ENCODE results near the gene DEK.

The DEK gene

GRCh38 chr6:18293076-18293904, 29.0 kb upstream of the DEK start:
- DNase-seq (ENCODE audit: low read depth): no peak
- no peak overlapping the region for H3K4me3 ChIP-seq (ENCODE audit: low read depth, low read length)
- no peak for TF ChIP-seq CTCF (IDR thresholded peaks at IDR 0.05; ENCODE audit: insufficient read depth, low read depth, low read length, missing control alignments)

DNA sequence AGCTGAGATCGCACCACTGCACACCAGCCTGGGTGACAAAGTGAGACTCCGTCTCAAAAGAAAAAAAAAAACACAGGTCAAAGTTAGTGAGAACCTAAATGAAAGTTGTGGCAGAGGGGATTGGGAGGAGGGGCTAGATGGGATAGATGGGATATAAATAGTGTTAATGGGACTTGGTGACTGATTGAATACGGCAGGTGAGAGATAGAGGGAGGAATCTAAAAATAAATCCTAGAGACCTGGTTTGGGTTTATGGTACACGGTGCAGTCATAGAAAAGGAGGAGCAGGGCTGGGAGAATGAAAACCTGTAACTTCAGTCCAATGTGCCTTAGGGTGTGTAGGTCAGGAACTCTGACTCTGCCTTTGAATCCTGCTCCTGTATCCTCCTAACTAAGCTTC, 25.0 kb upstream of the DEK start:
- DNase-seq (ENCODE audit: low read depth): no peak
- no peak for TF ChIP-seq CTCF (IDR thresholded peaks at IDR 0.05; ENCODE audit: insufficient read depth, low read depth, low read length, missing control alignments)
- no peak overlapping the region for H3K4me3 ChIP-seq (ENCODE audit: low read depth, low read length)

DNA sequence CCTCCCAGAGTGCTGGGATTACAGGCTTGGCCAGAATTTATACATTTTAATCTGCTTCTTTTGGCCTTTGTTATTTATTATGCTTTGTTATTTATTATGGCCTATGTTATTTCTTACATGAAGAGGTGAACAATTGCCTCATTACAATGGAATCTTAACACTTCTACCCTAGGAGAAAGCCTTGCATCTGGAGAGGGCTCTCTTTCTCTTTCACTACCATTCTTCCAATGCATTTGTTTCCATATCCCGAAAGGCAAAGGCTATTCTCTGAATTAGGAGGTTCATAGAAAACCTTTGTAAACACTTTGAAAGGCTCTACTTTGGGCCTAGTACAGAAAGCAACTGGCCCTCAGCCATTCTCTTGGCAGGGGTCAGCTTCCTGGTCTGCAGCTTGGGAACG, 19.9 kb upstream of the DEK start:
- no peak overlapping the region for H3K4me3 ChIP-seq (ENCODE audit: low read depth, low read length)
- no peak for DNase-seq (ENCODE audit: low read depth)
- no peak for TF ChIP-seq CTCF (IDR thresholded peaks at IDR 0.05; ENCODE audit: insufficient read depth, low read depth, low read length, missing control alignments)

- no peak for DNase-seq (ENCODE audit: low read depth)
- no peak overlapping the region for H3K4me3 ChIP-seq (ENCODE audit: low read depth, low read length)
- no peak for TF ChIP-seq CTCF (IDR thresholded peaks at IDR 0.05; ENCODE audit: insufficient read depth, low read depth, low read length, missing control alignments)
Measured at GRCh38 chr6:18281564-18281963, 17.2 kb upstream of the DEK start.

GRCh38 chr6:18280084-18280483, 15.8 kb upstream of the DEK start:
- DNase-seq (ENCODE audit: low read depth): no peak
- no peak overlapping the region for H3K4me3 ChIP-seq (ENCODE audit: low read depth, low read length)
- TF ChIP-seq CTCF (IDR thresholded peaks at IDR 0.05; ENCODE audit: insufficient read depth, low read depth, low read length, missing control alignments): no peak

DNA sequence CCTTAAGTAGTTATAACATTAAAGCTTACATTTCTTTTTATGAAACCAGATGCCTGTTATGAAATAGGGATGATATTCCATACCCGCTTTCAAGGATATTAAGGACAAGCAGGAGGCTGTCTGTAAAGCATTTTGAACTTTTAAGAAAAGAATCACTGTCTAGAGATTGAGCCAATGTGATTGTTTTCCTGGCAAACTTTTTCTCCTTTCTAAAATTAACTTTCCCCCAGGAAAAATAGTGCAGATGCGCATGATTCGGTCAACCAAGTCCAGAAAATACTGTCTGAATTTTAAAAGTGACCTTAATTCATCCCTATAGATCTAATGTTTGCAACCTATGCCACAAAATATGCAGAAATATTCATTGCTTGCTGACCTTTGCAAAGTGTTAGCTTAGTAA, 15.1 kb upstream of the DEK start:
- no peak overlapping the region for H3K4me3 ChIP-seq (ENCODE audit: low read depth, low read length)
- no peak for TF ChIP-seq CTCF (IDR thresholded peaks at IDR 0.05; ENCODE audit: insufficient read depth, low read depth, low read length, missing control alignments)
- no peak for DNase-seq (ENCODE audit: low read depth)
